Measurements from ENCODE around the gene CABLES1. TPM values are rescaled to one million over a fixed set of nuclear protein-coding genes. Genes with fewer than 3 reads are reported as not detected.

Gene CABLES1
- total and polyA plus RNA-seq, 2 of the 8 experiments (the other 6 are each of a cell fraction or from before 2014, with no cell fraction given), result 9.2 to 26.4 TPM

GRCh38 chr18:23183411-23184150 is 48.3 kb downstream of the CABLES1 start:
- Histone ChIP-seq H4K5ac (ENCODE audit: insufficient read length, low read depth, low read length) (no peak overlapping the region), H3K9ac (replicated peaks in 1 of 4; ENCODE audit: extremely low read depth in 1 of 4, low read depth in 3 of 4, low read length in 3 of 4) (no peak overlapping the region), H2BK20ac (ENCODE audit: low read length) (no peak overlapping the region), H3K23me2 (ENCODE audit: low read depth, low read length) (no peaks in the 10 kb centered on the region; the same call in 1 of the 2 replicates), H4K20me1 (replicated peaks in 1 of 2; ENCODE audit: control insufficient read depth in 1 of 2, insufficient read depth in 2 of 2, low read length in 2 of 2) (peaks cover 0 to 4% of the 10 kb centered on the region in 2 experiments), H2BK120ac (replicated peaks; ENCODE audit: low read depth, low read length) (no peak overlapping the region), H3K56ac (replicated peaks; ENCODE audit: insufficient read length, low read depth, low read length) (no peak overlapping the region), H3K79me1 (ENCODE audit: low read depth, low read length) (peaks cover 15% of the 10 kb centered on the region; the same call in 1 of the 2 replicates), H3K4ac (replicated peaks; ENCODE audit: insufficient read length, low read depth, low read length) (no peak overlapping the region), H4K91ac (replicated peaks; ENCODE audit: insufficient read length, low read length) (no peak overlapping the region), H3K4me2 (ENCODE audit: insufficient read depth in 1 of 2, low read depth in 2 of 2, low read length in 2 of 2) (no peak overlapping the region), H3K14ac (ENCODE audit: insufficient read length) (no peak overlapping the region), H3K23ac (ENCODE audit: insufficient read length) (no peak overlapping the region), H3K36me3 (ENCODE audit: control insufficient read depth in 2 of 4, insufficient read depth in 4 of 4, low read length in 3 of 4) (no peaks in the 10 kb centered on the region; a peak in 1 of 8 replicates), H3K4me1 (replicated peaks in 1 of 4; ENCODE audit: control insufficient read depth in 3 of 4, insufficient read depth in 4 of 4, low read length in 3 of 4) (peaks cover 0 to 9% (median 2%) of the 10 kb centered on the region in 4 experiments; a peak in 6 of 7 replicates), H2BK5ac (ENCODE audit: low read depth, low read length) (0 out of 2 replicates have a peak overlapping the region, but pooled peaks have one; percentile 1), H2BK15ac (ENCODE audit: low read length) (0 out of 2 replicates have a peak overlapping the region, but pooled peaks have one; percentile 19), H3K79me2 (ENCODE audit: control insufficient read depth in 1 of 2, insufficient read depth in 2 of 2, low read length in 2 of 2) (peaks cover 0 to 70% of the 10 kb centered on the region in 2 experiments; a peak in 2 of 4 replicates), H2AFZ (ENCODE audit: low read length) (no peak overlapping the region), H3K18ac (ENCODE audit: extremely low read depth, low read length) (no peak overlapping the region), H3K9me3 (ENCODE audit: insufficient read depth in 2 of 2, low read depth in 1 of 2, low read length in 1 of 2) (no peaks in the 10 kb centered on the region), H3K27ac (ENCODE audit: low read depth, low read length) (no peak overlapping the region), H2BK12ac (ENCODE audit: low read depth, low read length) (no peak overlapping the region), H4K8ac (ENCODE audit: extremely low read depth, insufficient read depth, low read length) (no peak overlapping the region), H2AK5ac (ENCODE audit: low read depth, low read length) (no peak overlapping the region), H3K27me3 (replicated peaks in 1 of 4; ENCODE audit: control insufficient read depth in 3 of 4, extremely low read depth in 1 of 4, insufficient read depth in 3 of 4, low read length in 3 of 4) (no peaks in the 10 kb centered on the region), H3K4me3 (ENCODE audit: extremely low read depth in 1 of 4, insufficient read depth in 2 of 4, low read depth in 3 of 4, low read length in 4 of 4) (no peak overlapping the region)
- WGBS, 2 experiments (ENCODE audit: extremely low coverage in 1 of 2, insufficient coverage in 1 of 2, insufficient read length in 1 of 2, insufficient replicate concordance in 2 of 2, low coverage in 1 of 2, low lambda C conversion rate in 2 of 2, missing lambda C conversion rate in 1 of 2), result 93% methylated on average over 8 of the region's 8 CpGs; no CpG with 5 or more reads in 1 of the 2 experiments
- ChIA-PET CTCF (ENCODE audit: partially characterized antibody) (interaction anchor here (1.0 to 2.1 kb wide), 4 partner anchors 9 to 66 kb away, joined by 3 to 8 read pairs (median 4); no protein-coding TSS in a partner anchor), POLR2A (ENCODE audit: partially characterized antibody) (interaction anchor here (0.6 kb wide), 1 partner anchor 16 kb away, joined by 3 read pairs; no protein-coding TSS in a partner anchor)
- FAIRE-seq (no peak), DNase-seq (ENCODE audit: low read depth in 1 of 2, low spot score in 2 of 2) (no peak)
- TF ChIP-seq CHD1 (IDR thresholded peaks at IDR 0.05; ENCODE audit: low read depth, low read length) (no peak), POLR2AphosphoS5 (IDR thresholded peaks at IDR 0.05; ENCODE audit: low read depth, low read length) (no peak), SUZ12 (IDR thresholded peaks at IDR 0.05; ENCODE audit: low read length) (no peak)
- TF ChIP-seq, protein P1, sequence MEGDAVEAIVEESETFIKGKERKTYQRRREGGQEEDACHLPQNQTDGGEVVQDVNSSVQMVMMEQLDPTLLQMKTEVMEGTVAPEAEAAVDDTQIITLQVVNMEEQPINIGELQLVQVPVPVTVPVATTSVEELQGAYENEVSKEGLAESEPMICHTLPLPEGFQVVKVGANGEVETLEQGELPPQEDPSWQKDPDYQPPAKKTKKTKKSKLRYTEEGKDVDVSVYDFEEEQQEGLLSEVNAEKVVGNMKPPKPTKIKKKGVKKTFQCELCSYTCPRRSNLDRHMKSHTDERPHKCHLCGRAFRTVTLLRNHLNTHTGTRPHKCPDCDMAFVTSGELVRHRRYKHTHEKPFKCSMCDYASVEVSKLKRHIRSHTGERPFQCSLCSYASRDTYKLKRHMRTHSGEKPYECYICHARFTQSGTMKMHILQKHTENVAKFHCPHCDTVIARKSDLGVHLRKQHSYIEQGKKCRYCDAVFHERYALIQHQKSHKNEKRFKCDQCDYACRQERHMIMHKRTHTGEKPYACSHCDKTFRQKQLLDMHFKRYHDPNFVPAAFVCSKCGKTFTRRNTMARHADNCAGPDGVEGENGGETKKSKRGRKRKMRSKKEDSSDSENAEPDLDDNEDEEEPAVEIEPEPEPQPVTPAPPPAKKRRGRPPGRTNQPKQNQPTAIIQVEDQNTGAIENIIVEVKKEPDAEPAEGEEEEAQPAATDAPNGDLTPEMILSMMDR (IDR thresholded peaks at IDR 0.05; ENCODE audit: control extremely low read depth in 1 of 3, insufficient read depth in 1 of 3, low read depth in 1 of 3, low read length in 3 of 3), result no peak
